Trophoblast cell (in vitro differentiated cells and primary cell): ENCODE measurements around the gene CDR2L. TPM values are rescaled to one million over a fixed set of nuclear protein-coding genes. Genes with fewer than 3 reads are reported as not detected.

Experiments used
- DNase-seq, 2 donors: peaks; one replicate each; pipeline ENCODE4 v3.0.0-alpha.2; 2016
- H2AFZ ChIP-seq: 2 replicates; pipeline ENCODE4 v1.6.1; 2013; ENCODE audit warnings: low read length, moderate library complexity, mild to moderate bottlenecking; ENCODE audit not compliant: insufficient read depth, poor library complexity
- H2AK5ac ChIP-seq: 2 replicates; pipeline ENCODE4 v1.6.1; 2013; ENCODE audit warnings: mild to moderate bottlenecking, low read length
- H2BK120ac ChIP-seq: 2 replicates; pipeline ENCODE4 v1.6.1; 2013; ENCODE audit warnings: low read length, mild to moderate bottlenecking, moderate library complexity; ENCODE audit not compliant: insufficient read depth, poor library complexity
- H2BK12ac ChIP-seq: 2 replicates; pipeline ENCODE4 v1.6.1; 2013; ENCODE audit warnings: mild to moderate bottlenecking, low read length, moderate library complexity
- H2BK5ac ChIP-seq: 2 replicates; pipeline ENCODE4 v1.6.1; 2013; ENCODE audit warnings: low read length, low read depth, moderate library complexity, mild to moderate bottlenecking; ENCODE audit not compliant: poor library complexity
- H3K14ac ChIP-seq: 2 replicates; pipeline ENCODE4 v1.6.1; 2013; ENCODE audit warnings: mild to moderate bottlenecking, low read length
- H3K18ac ChIP-seq: 2 replicates; pipeline ENCODE4 v1.6.1; 2013; ENCODE audit warnings: mild to moderate bottlenecking, low read length
- H3K23ac ChIP-seq: 2 replicates; pipeline ENCODE4 v1.6.1; 2013; ENCODE audit warnings: low read length
- H3K27ac ChIP-seq: 2 replicates; pipeline ENCODE4 v1.5.1; 2013; ENCODE audit warnings: low read depth, mild to moderate bottlenecking, inconsistent platforms, low read length, moderate library complexity
- H3K27me3 ChIP-seq: 2 replicates; pipeline ENCODE4 v1.6.1; 2013; ENCODE audit warnings: inconsistent platforms, mild to moderate bottlenecking, low read length, moderate library complexity; ENCODE audit not compliant: insufficient read depth
- H3K36me3 ChIP-seq, 2 experiments: 1 replicate in 1 of 2; 2 replicates in 1 of 2; pipeline ENCODE4 v1.6.1; 2013; ENCODE audit warnings: low read length in 2 of 2, mild to moderate bottlenecking in 2 of 2, moderate library complexity in 1 of 2; ENCODE audit not compliant: insufficient read depth in 2 of 2, control insufficient read depth in 1 of 2
- H3K4ac ChIP-seq: 2 replicates; pipeline ENCODE4 v1.6.1; 2013; ENCODE audit warnings: low read depth, mild to moderate bottlenecking, low read length, moderate library complexity
- H3K4me1 ChIP-seq, 2 experiments: 1 replicate in 1 of 2; 2 replicates in 1 of 2; pipeline ENCODE4 v1.6.1; 2013; ENCODE audit warnings: low read length in 2 of 2, mild to moderate bottlenecking in 2 of 2, moderate library complexity in 1 of 2; ENCODE audit not compliant: insufficient read depth in 2 of 2, control insufficient read depth in 1 of 2
- H3K4me2 ChIP-seq: 2 replicates; pipeline ENCODE4 v1.6.1; 2013; ENCODE audit warnings: inconsistent platforms, mild to moderate bottlenecking, low read length, moderate library complexity
- H3K4me3 ChIP-seq: 2 replicates; pipeline ENCODE4 v1.5.1; 2013; ENCODE audit warnings: mild to moderate bottlenecking, low read depth, low read length, inconsistent platforms
- H3K79me1 ChIP-seq: one replicate; pipeline ENCODE4 v1.6.1; 2013; ENCODE audit warnings: low read length
- H3K79me2 ChIP-seq: 2 replicates; pipeline ENCODE4 v1.6.1; 2013; ENCODE audit warnings: low read length, mild to moderate bottlenecking; ENCODE audit not compliant: control insufficient read depth, insufficient read depth, poor library complexity
- H3K9ac ChIP-seq: 2 replicates; pipeline ENCODE4 v1.6.1; 2013; ENCODE audit warnings: mild to moderate bottlenecking, low read length
- H3K9me3 ChIP-seq: 2 replicates; pipeline ENCODE4 v1.6.1; 2013; ENCODE audit warnings: low read depth, mild to moderate bottlenecking, control low read depth, inconsistent platforms, low read length; ENCODE audit not compliant: insufficient read depth
- H4K12ac ChIP-seq: 2 replicates; pipeline ENCODE4 v1.6.1; 2013; ENCODE audit warnings: low read depth, mild to moderate bottlenecking, low read length, moderate library complexity
- H4K8ac ChIP-seq: 2 replicates; pipeline ENCODE4 v1.6.1; 2013; ENCODE audit warnings: low read depth, mild to moderate bottlenecking, low read length, moderate library complexity
- H4K91ac ChIP-seq: one replicate; pipeline ENCODE4 v1.6.1; 2013; ENCODE audit warnings: low read depth, mild to moderate bottlenecking, low read length, moderate library complexity
- WGBS: extraction: QIAGEN DNeasy Blood & Tissue Kit; methylation state at CpG from one replicate; pipeline ENCODE4 v1.1.7; 2013; ENCODE audit warnings: missing lambda C conversion rate; ENCODE audit not compliant: insufficient read length, insufficient coverage; ENCODE audit errors: extremely low coverage; 5-methylcytosine and 5-hydroxymethylcytosine counted together
- polyA plus RNA-seq: library from polyadenylated mRNA; stranded (reverse); fragments of 200-250 nt; gene quantifications from 2 replicates; pipeline ENCODE4 v1.2.3, GENCODE V29; 2013

The CDR2L gene
- 12.8 and 13.2 TPM in 2 replicates for polyA plus RNA-seq

DNA sequence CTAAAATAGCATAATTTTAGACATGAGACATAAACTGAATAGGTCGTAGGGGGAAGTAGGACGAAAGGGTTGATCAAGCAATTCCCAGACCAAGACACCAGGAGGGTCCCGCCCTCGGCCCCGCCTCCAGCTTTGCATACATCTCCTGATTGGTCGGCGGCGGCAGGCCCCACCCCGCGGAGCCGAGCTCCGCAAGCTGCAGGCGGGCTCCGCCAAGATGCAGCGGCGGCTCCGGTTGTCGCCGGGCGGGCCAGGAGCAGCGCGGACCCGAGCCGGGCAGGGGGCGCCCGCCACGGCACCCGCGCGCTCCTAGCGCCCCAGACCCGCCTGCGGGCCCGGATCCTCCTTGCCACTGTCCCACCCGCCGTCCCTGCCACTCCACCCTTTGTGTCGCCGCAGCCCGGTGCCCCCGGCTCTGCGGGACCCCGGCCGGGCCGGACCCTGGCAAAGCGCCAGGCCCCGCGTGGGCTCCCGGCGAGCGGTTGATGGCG, at the start of gene CDR2L:
Gene CDR2L, plus strand, starts transcription at position 215 of the 491 bp plus-strand sequence. CDS start 412 bp downstream, outside the sequence.
- H3K14ac ChIP-seq, result peak within 1 kb of the TSS; percentile 50
- peak within 1 kb of the TSS; percentile 59 for H4K91ac ChIP-seq
- H2BK120ac ChIP-seq, result peak within 1 kb of the TSS; percentile 36
- H3K9me3 ChIP-seq, result no peaks in the 10 kb centered on the region
- peak within 1 kb of the TSS; percentile 72 for H3K9ac ChIP-seq
- peak within 1 kb of the TSS; percentile 50 for H2AFZ ChIP-seq
- WGBS, result no CpG with 5 or more reads among the region's 51 CpGs
- peak; percentile 92 to 97 for DNase-seq
- peak within 1 kb of the TSS; percentile 42 for H3K27ac ChIP-seq
- H4K12ac ChIP-seq, result peak within 1 kb of the TSS; percentile 82
- H3K27me3 ChIP-seq, result no peaks in the 10 kb centered on the region
- H2AK5ac ChIP-seq, result no peak within 1 kb of the TSS
- H3K4ac ChIP-seq, result no peak within 1 kb of the TSS
- H3K4me3 ChIP-seq, result peak within 1 kb of the TSS; percentile 91
- H3K23ac ChIP-seq, result no peak within 1 kb of the TSS
- H2BK12ac ChIP-seq, result no peak within 1 kb of the TSS
- peaks cover 11 to 20% of the 10 kb centered on the region in 2 experiments for H3K4me1 ChIP-seq
- H4K8ac ChIP-seq, result peak within 1 kb of the TSS; percentile 74
- peaks cover 8% of the 10 kb centered on the region for H3K79me2 ChIP-seq
- peak within 1 kb of the TSS; percentile 64 for H3K18ac ChIP-seq
- H3K4me2 ChIP-seq, result peak within 1 kb of the TSS; percentile 85
- H2BK5ac ChIP-seq, result peak within 1 kb of the TSS; percentile 59
- H3K79me1 ChIP-seq, result peaks cover 12% of the 10 kb centered on the region
- H3K36me3 ChIP-seq, result no peaks in the 10 kb centered on the region

DNA sequence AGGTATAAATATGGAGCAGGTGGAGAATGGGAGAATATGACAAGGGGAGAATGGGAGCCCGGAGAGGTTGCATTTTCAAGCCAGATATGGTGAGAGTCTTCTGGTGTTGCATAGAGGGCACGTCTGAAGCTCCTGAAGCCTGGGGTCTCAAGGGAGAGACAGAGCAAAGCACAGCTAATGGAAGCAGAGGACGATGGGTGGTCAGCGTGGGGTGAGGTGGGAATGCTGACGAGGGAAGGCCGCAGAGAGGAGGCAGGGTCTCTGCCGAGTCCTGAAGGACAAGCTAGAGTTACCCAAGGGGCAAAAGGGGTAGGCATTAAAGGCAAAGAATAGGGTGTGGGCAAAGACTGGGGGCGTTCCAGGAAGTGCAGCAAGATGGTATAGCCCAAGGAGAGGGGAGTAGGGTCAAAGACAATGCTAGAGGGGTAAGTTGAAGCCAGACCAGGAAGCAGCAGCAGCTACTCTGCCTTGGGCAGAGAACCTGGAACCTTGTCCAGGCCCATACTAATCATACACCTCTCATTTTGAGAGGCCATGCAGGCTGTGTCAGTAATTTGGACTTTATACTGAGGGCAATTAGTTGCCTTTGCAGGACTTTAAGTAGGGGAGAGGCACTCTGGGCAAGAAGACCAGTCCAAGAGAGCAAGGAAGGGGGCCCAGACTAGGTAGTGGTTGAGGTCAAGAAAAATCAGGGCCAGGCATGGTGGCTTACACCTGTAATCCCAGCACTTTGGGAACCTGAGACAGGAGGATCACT, 49.1 kb upstream of the CDR2L start:
- H3K9ac ChIP-seq, result no peak overlapping the region
- no peak overlapping the region for H2BK5ac ChIP-seq
- no peak overlapping the region for H2BK120ac ChIP-seq
- H2BK12ac ChIP-seq, result no peak overlapping the region
- H4K12ac ChIP-seq, result no peak overlapping the region
- H3K4me1 ChIP-seq, result no peaks in the 10 kb centered on the region
- no peak overlapping the region for H3K18ac ChIP-seq
- no peaks in the 10 kb centered on the region for H3K79me1 ChIP-seq
- no peak overlapping the region for H3K4me3 ChIP-seq
- no peaks in the 10 kb centered on the region for H3K79me2 ChIP-seq
- H3K27ac ChIP-seq, result no peak overlapping the region
- no peak overlapping the region for H3K4ac ChIP-seq
- H2AFZ ChIP-seq, result no peak overlapping the region
- no peak overlapping the region for H3K4me2 ChIP-seq
- no CpG with 5 or more reads among the region's 8 CpGs for WGBS
- H3K9me3 ChIP-seq, result peaks cover 5% of the 10 kb centered on the region
- no peak overlapping the region for H4K8ac ChIP-seq
- no peaks in the 10 kb centered on the region for H3K36me3 ChIP-seq
- H3K23ac ChIP-seq, result no peak overlapping the region
- H4K91ac ChIP-seq, result no peak overlapping the region
- DNase-seq, result no peak
- peaks cover 34% of the 10 kb centered on the region for H3K27me3 ChIP-seq
- no peak overlapping the region for H3K14ac ChIP-seq
- H2AK5ac ChIP-seq, result no peak overlapping the region

DNA sequence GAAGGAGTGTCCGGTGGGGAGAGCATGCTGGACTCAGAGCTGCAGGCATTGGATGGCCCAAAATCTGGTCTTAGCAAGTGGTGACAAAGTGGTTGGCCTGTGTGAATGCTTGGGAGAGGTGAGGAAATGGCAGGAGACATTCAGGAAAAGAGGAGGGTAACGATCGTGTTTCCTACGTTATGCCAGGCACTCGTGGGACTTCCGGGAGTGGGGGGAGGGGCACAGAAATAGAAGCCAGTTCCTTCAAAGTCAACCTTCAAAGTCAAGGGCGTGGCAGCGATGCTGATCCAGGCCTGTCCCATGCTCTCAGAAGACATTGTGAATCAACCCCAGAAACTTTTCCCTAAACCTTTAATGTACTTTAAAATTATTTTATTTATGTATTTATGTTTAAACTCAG, 47.9 kb upstream of the CDR2L start:
- H2BK120ac ChIP-seq, result no peak overlapping the region
- H3K14ac ChIP-seq, result no peak overlapping the region
- no peaks in the 10 kb centered on the region for H3K79me1 ChIP-seq
- no peaks in the 10 kb centered on the region for H3K36me3 ChIP-seq
- DNase-seq, result no peak
- no peak overlapping the region for H3K18ac ChIP-seq
- H3K9ac ChIP-seq, result no peak overlapping the region
- H2BK5ac ChIP-seq, result no peak overlapping the region
- no peak overlapping the region for H2AFZ ChIP-seq
- no peak overlapping the region for H4K12ac ChIP-seq
- no peak overlapping the region for H2BK12ac ChIP-seq
- peaks cover 5% of the 10 kb centered on the region for H3K9me3 ChIP-seq
- no peaks in the 10 kb centered on the region for H3K4me1 ChIP-seq
- H2AK5ac ChIP-seq, result no peak overlapping the region
- no peaks in the 10 kb centered on the region for H3K79me2 ChIP-seq
- H3K4ac ChIP-seq, result no peak overlapping the region
- peaks cover 30% of the 10 kb centered on the region for H3K27me3 ChIP-seq
- no peak overlapping the region for H4K8ac ChIP-seq
- H3K4me2 ChIP-seq, result no peak overlapping the region
- WGBS, result no CpG with 5 or more reads among the region's 8 CpGs
- no peak overlapping the region for H3K27ac ChIP-seq
- H4K91ac ChIP-seq, result no peak overlapping the region
- H3K4me3 ChIP-seq, result no peak overlapping the region
- no peak overlapping the region for H3K23ac ChIP-seq

DNA sequence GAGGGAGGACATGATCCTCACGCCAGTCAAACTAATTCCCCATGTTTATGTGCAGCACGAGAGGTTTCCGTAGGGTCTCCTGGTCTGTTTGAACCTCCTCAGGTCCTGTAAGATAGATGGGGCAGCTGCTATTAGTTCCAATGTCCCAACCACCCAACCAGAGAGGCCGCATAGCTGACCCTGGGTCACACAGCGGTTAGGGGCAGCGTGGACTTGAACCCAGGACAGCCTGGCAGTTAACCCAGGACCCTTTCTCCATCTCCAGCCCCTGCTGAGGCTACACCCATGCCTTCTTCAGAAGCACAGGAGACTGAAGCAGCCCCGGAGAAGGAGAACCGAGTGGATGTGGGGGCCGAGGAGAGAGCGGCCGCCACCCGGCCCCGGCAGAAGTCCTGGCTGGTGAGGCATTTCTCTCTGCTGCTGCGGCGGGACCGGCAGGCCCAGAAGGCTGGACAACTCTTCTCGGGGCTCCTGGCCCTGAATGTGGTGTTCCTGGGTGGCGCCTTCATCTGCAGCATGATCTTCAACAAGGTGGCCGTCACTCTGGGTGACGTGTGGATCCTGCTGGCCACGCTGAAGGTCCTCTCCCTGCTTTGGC, 46.2 kb upstream of the CDR2L start:
- Histone ChIP-seq H3K79me1 (no peaks in the 10 kb centered on the region), H2AK5ac (no peak overlapping the region), H4K91ac (no peak overlapping the region), H2BK12ac (no peak overlapping the region), H3K79me2 (no peaks in the 10 kb centered on the region), H2BK5ac (no peak overlapping the region), H3K23ac (no peak overlapping the region), H4K8ac (no peak overlapping the region), H3K4me1 (no peaks in the 10 kb centered on the region), H3K4ac (no peak overlapping the region), H3K36me3 (no peaks in the 10 kb centered on the region), H3K9me3 (peaks cover 5% of the 10 kb centered on the region), H2AFZ (no peak overlapping the region), H3K27ac (no peak overlapping the region), H2BK120ac (no peak overlapping the region), H3K4me2 (no peak overlapping the region), H3K18ac (no peak overlapping the region), H3K14ac (no peak overlapping the region), H3K4me3 (no peak overlapping the region), H3K27me3 (peaks cover 15% of the 10 kb centered on the region), H3K9ac (no peak overlapping the region), H4K12ac (no peak overlapping the region)
- WGBS, result no CpG with 5 or more reads among the region's 21 CpGs
- no peak for DNase-seq
